Measurements from ENCODE around the gene OMD.
"Not testable (repeated sequence)": the region's sequence is repeated elsewhere in the genome, so short reads cannot be mapped to it uniquely, and the experiment has no call there.

The OMD gene

GRCh38 chr9:92435263-92435662 lies 11.0 kb upstream of the OMD start:
- Mint-ChIP-seq H3K9me3 (no peaks in the 10 kb centered on the region), H3K4me1 (peaks cover 10% of the 10 kb centered on the region), H3K27ac (ENCODE audit: low read depth) (no peak overlapping the region), H3K36me3 (ENCODE audit: insufficient read depth) (no peaks in the 10 kb centered on the region), H3K4me3 (no peak overlapping the region), H3K27me3 (no peaks in the 10 kb centered on the region)
- no peak for ATAC-seq (replicated peaks; ENCODE audit: extremely low read depth, poor library complexity, severe bottlenecking)
- DNase-seq (ENCODE audit: low spot score in 2 of 2): no peak

GRCh38 chr9:92432972-92433548 lies 8.8 kb upstream of the OMD start:
- no peak overlapping the region for H3K27ac Mint-ChIP-seq (ENCODE audit: low read depth)
- DNase-seq (ENCODE audit: low spot score in 2 of 2): no peak
- H3K4me3 Mint-ChIP-seq: no peak overlapping the region
- H3K4me1 Mint-ChIP-seq: no peaks in the 10 kb centered on the region
- H3K27me3 Mint-ChIP-seq: no peaks in the 10 kb centered on the region
- ATAC-seq (replicated peaks; ENCODE audit: extremely low read depth, poor library complexity, severe bottlenecking): no peak
- H3K36me3 Mint-ChIP-seq (ENCODE audit: insufficient read depth): no peaks in the 10 kb centered on the region
- no peaks in the 10 kb centered on the region for H3K9me3 Mint-ChIP-seq

DNA sequence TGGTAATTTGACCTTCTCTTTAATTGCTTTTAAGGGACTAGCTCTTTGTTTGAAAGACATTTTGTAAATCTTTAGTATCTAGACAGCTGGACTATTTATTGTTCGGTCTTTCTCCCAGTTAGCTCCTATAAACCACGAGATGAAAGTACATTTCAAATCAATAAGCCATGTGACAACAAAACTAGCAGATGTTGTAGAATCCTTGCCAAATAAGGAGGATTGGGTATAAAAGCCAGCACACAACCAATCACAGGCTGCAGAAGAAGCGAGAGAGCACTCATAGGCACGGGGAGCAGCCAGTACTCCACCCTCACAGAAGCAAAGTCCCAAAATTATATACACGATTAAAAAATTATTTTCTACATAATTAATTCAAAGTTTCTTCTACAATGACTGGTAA lies 8.1 kb upstream of the OMD start:
- Mint-ChIP-seq H3K4me1 (no peaks in the 10 kb centered on the region), H3K36me3 (ENCODE audit: insufficient read depth) (no peaks in the 10 kb centered on the region), H3K27me3 (no peaks in the 10 kb centered on the region), H3K4me3 (no peak overlapping the region), H3K9me3 (no peaks in the 10 kb centered on the region), H3K27ac (ENCODE audit: low read depth) (no peak overlapping the region)
- DNase-seq (ENCODE audit: low spot score in 2 of 2): no peak
- no peak for ATAC-seq (replicated peaks; ENCODE audit: extremely low read depth, poor library complexity, severe bottlenecking)

- H3K4me3 Mint-ChIP-seq: no peak overlapping the region
- ATAC-seq (replicated peaks; ENCODE audit: extremely low read depth, poor library complexity, severe bottlenecking) (no peak), DNase-seq (ENCODE audit: low spot score in 2 of 2) (no peak)
- no peaks in the 10 kb centered on the region for H3K36me3 Mint-ChIP-seq (ENCODE audit: insufficient read depth)
- H3K27ac Mint-ChIP-seq (ENCODE audit: low read depth): no peak overlapping the region
- H3K4me1 Mint-ChIP-seq: no peaks in the 10 kb centered on the region
- no peaks in the 10 kb centered on the region for H3K27me3 Mint-ChIP-seq
- no peaks in the 10 kb centered on the region for H3K9me3 Mint-ChIP-seq
These were observed 5.6 kb upstream of the OMD start for GRCh38 chr9:92429836-92430235.

DNA sequence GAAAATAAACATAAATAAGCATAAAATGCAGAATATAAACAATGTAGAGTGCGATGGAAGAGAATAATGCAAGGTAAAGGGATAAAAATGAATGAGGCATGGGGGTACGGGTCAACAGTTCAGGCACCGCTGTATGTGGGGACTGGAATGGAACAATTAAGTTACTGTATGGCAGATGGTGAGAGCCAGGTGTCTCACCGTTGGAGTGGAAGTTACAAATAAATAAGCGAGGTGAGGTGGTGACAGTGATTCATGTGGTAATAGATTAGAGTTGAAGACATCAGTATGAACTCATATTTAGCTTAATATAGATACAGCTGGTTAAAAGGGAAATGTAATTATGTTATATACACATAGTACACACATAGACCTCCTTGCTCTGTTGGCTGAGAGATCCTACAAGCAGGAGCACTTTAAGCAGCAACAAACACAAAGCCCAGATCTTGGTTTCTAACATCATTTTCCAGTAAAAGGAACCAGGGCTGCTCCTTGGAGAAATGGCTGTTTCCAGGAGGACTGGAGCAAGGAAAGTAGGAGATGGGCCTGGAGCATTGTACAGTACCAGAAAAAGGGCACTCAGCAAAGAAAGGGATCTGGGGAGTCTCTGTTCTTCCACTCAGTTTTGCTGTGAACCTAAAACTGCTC lies 2.4 kb upstream of the OMD start:
- Mint-ChIP-seq H3K36me3 (ENCODE audit: insufficient read depth) (no peaks in the 10 kb centered on the region), H3K4me1 (no peaks in the 10 kb centered on the region), H3K9me3 (no peaks in the 10 kb centered on the region), H3K27ac (ENCODE audit: low read depth) (no peak overlapping the region), H3K4me3 (no peak overlapping the region), H3K27me3 (no peaks in the 10 kb centered on the region)
- DNase-seq (ENCODE audit: low spot score in 2 of 2): no peak
- ATAC-seq (replicated peaks; ENCODE audit: extremely low read depth, poor library complexity, severe bottlenecking): no peak

- Mint-ChIP-seq H3K9me3 (no peaks in the 10 kb centered on the region), H3K27ac (ENCODE audit: low read depth) (no peak overlapping the region), H3K4me1 (no peaks in the 10 kb centered on the region), H3K27me3 (no peaks in the 10 kb centered on the region), H3K4me3 (no peak overlapping the region), H3K36me3 (ENCODE audit: insufficient read depth) (no peaks in the 10 kb centered on the region)
- DNase-seq (ENCODE audit: low spot score in 2 of 2): no peak
- ATAC-seq (replicated peaks; ENCODE audit: extremely low read depth, poor library complexity, severe bottlenecking): no peak
These were observed 1.2 kb upstream of the OMD start for GRCh38 chr9:92425474-92425873.

DNA sequence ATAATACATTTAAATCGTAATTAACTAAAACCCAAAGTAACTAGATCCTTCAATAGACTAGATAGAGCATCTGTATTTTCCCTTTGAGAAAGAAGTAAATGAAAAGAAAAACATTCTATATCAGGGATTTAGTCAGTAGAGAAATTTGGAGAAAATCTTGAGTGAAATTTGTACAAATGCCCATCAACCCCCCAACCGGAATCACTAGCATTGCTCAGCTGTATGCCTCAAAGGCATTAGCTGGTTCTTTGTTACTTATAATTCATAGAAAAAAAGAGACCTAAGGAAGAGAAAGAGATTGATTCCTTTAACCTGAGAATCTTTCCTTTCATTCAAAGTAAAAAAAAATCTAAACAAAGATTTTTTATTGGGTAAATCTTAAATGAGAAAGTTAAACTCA lies 659 bp downstream of the OMD start:
- H3K9me3 Mint-ChIP-seq: no peaks in the 10 kb centered on the region
- ATAC-seq (replicated peaks; ENCODE audit: extremely low read depth, poor library complexity, severe bottlenecking) (no peak), DNase-seq (ENCODE audit: low spot score in 2 of 2) (no peak)
- H3K27me3 Mint-ChIP-seq: no peaks in the 10 kb centered on the region
- H3K36me3 Mint-ChIP-seq (ENCODE audit: insufficient read depth): no peaks in the 10 kb centered on the region
- H3K27ac Mint-ChIP-seq (ENCODE audit: low read depth): no peak overlapping the region
- no peaks in the 10 kb centered on the region for H3K4me1 Mint-ChIP-seq
- H3K4me3 Mint-ChIP-seq: no peak overlapping the region

DNA sequence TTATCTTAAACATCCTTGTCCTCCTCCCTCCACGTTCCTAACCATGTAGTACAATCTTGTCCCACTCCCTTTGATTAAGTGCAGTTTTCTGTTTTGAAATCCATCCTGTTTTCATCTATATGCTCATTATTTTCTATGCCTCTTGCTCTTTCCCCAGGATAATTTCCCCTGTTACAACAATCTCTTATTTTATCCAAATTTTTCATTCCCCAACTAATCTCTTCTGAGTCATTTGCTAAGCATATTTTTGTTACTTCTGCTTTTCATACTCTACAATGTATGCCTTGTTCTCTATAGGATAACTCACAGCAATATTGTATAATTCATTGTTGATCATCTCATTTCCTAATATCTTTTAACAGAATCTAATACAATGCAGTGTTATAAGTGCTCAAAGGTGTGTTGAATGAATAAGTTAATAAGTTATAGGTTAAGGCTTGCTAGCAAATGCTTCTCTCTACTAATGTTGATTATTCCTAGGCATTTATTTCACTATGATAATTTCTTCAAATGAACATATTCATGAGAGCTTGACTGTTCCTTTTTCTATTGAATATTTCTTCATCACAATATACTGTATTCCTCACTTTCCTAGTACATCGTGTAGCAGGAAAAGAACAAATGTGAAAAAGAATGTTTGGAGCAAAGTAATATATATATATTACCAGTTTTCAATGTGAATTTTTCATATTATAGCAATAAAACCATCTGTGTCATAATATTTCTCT lies 1.5 kb downstream of the OMD start:
- Mint-ChIP-seq H3K27ac (ENCODE audit: low read depth) (no peak overlapping the region), H3K4me3 (no peak overlapping the region), H3K9me3 (no peaks in the 10 kb centered on the region), H3K27me3 (no peaks in the 10 kb centered on the region), H3K36me3 (ENCODE audit: insufficient read depth) (no peaks in the 10 kb centered on the region), H3K4me1 (no peaks in the 10 kb centered on the region)
- ATAC-seq (replicated peaks; ENCODE audit: extremely low read depth, poor library complexity, severe bottlenecking): no peak
- DNase-seq (ENCODE audit: low spot score in 2 of 2): no peak

- DNase-seq (ENCODE audit: low spot score in 2 of 2) (no peak), ATAC-seq (replicated peaks; ENCODE audit: extremely low read depth, poor library complexity, severe bottlenecking) (no peak)
- H3K4me1 Mint-ChIP-seq: no peaks in the 10 kb centered on the region
- H3K9me3 Mint-ChIP-seq: no peaks in the 10 kb centered on the region
- peaks cover 3% of the 10 kb centered on the region for H3K36me3 Mint-ChIP-seq (ENCODE audit: insufficient read depth)
- no peak overlapping the region for H3K27ac Mint-ChIP-seq (ENCODE audit: low read depth)
- H3K27me3 Mint-ChIP-seq: no peaks in the 10 kb centered on the region
- H3K4me3 Mint-ChIP-seq: no peak overlapping the region
These were observed 9.7 kb downstream of the OMD start for GRCh38 chr9:92414566-92414965.

DNA sequence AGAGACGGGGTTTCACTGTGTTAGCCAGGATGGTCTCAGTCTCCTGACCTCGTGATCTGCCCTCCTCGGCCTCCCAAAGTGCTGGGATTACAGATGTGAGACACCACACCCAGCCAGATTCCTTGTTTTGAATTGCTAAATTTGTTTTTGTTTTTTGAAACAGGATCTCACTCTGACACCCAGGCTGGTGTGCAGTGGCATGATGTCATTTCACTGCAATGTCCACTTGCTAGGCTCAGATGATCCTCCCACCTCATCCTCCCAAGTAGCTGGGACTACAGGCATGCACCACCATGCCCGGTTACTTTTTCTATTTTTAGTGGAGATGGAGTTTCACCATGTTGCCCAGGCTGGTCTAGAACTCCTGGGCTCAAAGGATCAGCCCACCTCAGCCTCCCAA lies 13.1 kb downstream of the OMD start:
- not testable (repeated sequence) for H3K9me3 Mint-ChIP-seq; H3K4me3 Mint-ChIP-seq; H3K27ac Mint-ChIP-seq (ENCODE audit: low read depth); H3K36me3 Mint-ChIP-seq (ENCODE audit: insufficient read depth); H3K27me3 Mint-ChIP-seq; DNase-seq (ENCODE audit: low spot score in 2 of 2); ATAC-seq (replicated peaks; ENCODE audit: extremely low read depth, poor library complexity, severe bottlenecking)
- peaks cover 13% of the 10 kb centered on the region for H3K4me1 Mint-ChIP-seq

GRCh38 chr9:92408747-92409478 lies 15.4 kb downstream of the OMD start:
- no peak for DNase-seq (ENCODE audit: low spot score in 2 of 2)
- no peak for ATAC-seq (replicated peaks; ENCODE audit: extremely low read depth, poor library complexity, severe bottlenecking)
- Mint-ChIP-seq H3K27ac (ENCODE audit: low read depth) (no peak overlapping the region), H3K4me1 (peaks cover 19% of the 10 kb centered on the region), H3K27me3 (no peaks in the 10 kb centered on the region), H3K9me3 (no peaks in the 10 kb centered on the region), H3K36me3 (ENCODE audit: insufficient read depth) (peaks cover 3% of the 10 kb centered on the region), H3K4me3 (no peak overlapping the region)

DNA sequence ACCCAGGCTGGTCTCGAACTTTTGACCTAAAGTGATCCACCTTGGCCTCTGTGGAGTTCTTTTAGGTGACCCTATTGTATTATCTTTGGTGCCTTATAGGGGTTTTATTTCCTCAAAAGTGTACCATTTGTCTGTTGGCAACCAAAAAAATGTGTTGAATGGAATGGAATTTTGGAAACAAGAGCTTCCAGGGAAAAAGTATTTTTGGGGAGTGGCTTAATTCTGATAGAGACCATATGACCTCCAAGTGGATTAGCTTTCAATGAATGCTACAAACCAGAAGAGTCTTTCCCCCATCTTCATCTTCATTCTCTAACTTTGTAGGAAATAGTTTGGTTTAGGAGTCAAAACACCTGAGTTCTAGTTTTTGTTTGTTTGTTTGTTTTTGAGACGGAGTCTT lies 16.5 kb downstream of the OMD start:
- DNase-seq (ENCODE audit: low spot score in 2 of 2) (no peak), ATAC-seq (replicated peaks; ENCODE audit: extremely low read depth, poor library complexity, severe bottlenecking) (no peak)
- peaks cover 3% of the 10 kb centered on the region for H3K36me3 Mint-ChIP-seq (ENCODE audit: insufficient read depth)
- H3K4me1 Mint-ChIP-seq: peaks cover 19% of the 10 kb centered on the region
- no peaks in the 10 kb centered on the region for H3K9me3 Mint-ChIP-seq
- no peak overlapping the region for H3K27ac Mint-ChIP-seq (ENCODE audit: low read depth)
- H3K4me3 Mint-ChIP-seq: no peak overlapping the region
- no peaks in the 10 kb centered on the region for H3K27me3 Mint-ChIP-seq

- peak in 1 of 2 donors; percentile 16 for DNase-seq (ENCODE audit: low spot score in 2 of 2)
- Mint-ChIP-seq H3K27ac (ENCODE audit: low read depth) (peak overlapping the region; percentile 82), H3K9me3 (no peaks in the 10 kb centered on the region)
These were observed 17.8 kb downstream of the OMD start for GRCh38 chr9:92406477-92406876.

More at GRCh38 chr9:92406477-92406876, 17.8 kb downstream of the OMD start:
- Mint-ChIP-seq H3K27me3 (no peaks in the 10 kb centered on the region), H3K36me3 (ENCODE audit: insufficient read depth) (peaks cover 3% of the 10 kb centered on the region), H3K4me3 (peak overlapping the region; percentile 44), H3K4me1 (peaks cover 19% of the 10 kb centered on the region)
- ATAC-seq (replicated peaks; ENCODE audit: extremely low read depth, poor library complexity, severe bottlenecking): peak; percentile 91
